Stimulated activated naive B cell treated with anti-CD40 and anti-IgM and Interleukin-4, amounts not matched to agents 10 μg/mL and 1 μg/mL and 100 μg/mL, for 72 hours (primary cell): ENCODE measurements around the gene CLEC2D.
"Not testable (repeated sequence)": the region's sequence is repeated elsewhere in the genome, so short reads cannot be mapped to it uniquely, and the experiment has no call there.

ENCODE experiments used
- ATAC-seq, 2 donors: fragments of 150-1000 bp; cut with Tn5 transposase; replicated peaks; 2 replicates each; pipeline ENCODE4 v1.10.0; 2021; ENCODE audit warnings: moderate library complexity in 1 of 2
- DNase-seq: peaks from one replicate; pipeline ENCODE4 v3.0.0; 2021
- H3K27ac Mint-ChIP-seq: one replicate; pipeline ENCODE4 v1.8.0; 2022; ENCODE audit warnings: mild to moderate bottlenecking, mixed read lengths
- H3K27me3 Mint-ChIP-seq, 2 donors: one replicate each; pipeline ENCODE4 v1.8.0; 2022; ENCODE audit warnings: mixed read lengths in 2 of 2
- H3K36me3 Mint-ChIP-seq, 2 donors: one replicate each; pipeline ENCODE4 v1.8.0; 2022; ENCODE audit warnings: mixed read lengths in 2 of 2, mild to moderate bottlenecking in 1 of 2
- H3K4me1 Mint-ChIP-seq, 2 donors: one replicate each; pipeline ENCODE4 v1.8.0; 2022; ENCODE audit warnings: mixed read lengths in 2 of 2, mild to moderate bottlenecking in 1 of 2
- H3K4me3 Mint-ChIP-seq, 2 donors: one replicate each; pipeline ENCODE4 v1.8.0; 2022; ENCODE audit warnings: mild to moderate bottlenecking in 2 of 2, mixed read lengths in 2 of 2, moderate library complexity in 1 of 2
- H3K9me3 Mint-ChIP-seq, 2 donors: one replicate each; pipeline ENCODE4 v1.8.0; 2022; ENCODE audit warnings: mixed read lengths in 2 of 2, mild to moderate bottlenecking in 1 of 2

The CLEC2D gene

DNA sequence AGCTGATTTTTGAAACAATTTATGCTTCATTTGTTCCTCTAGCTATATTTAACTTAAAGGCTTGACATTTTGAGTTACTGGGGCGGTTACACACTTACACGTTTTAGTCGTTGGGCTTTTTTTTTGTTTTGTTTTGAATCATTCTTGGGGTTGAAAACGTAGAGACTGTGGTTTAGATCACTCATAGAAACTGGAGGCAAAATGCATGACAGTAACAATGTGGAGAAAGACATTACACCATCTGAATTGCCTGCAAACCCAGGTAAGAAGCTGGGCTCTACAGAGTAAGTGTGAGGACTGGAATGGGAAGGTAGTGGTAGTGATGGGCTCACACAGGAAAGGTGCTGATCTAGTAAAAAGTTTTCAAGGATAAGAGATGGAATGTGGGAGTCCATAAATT, at the start of gene CLEC2D:
Gene CLEC2D (plus strand): TSS at position 180 of the 400 bp plus-strand sequence. CDS start 22 bp downstream, at position 202.
- Mint-ChIP-seq H3K4me1 (peaks cover 52 to 77% of the 10 kb centered on the region in 2 donors), H3K36me3 (peaks cover 58 to 68% of the 10 kb centered on the region in 2 donors), H3K27me3 (peaks cover 0 to 4% of the 10 kb centered on the region in 2 donors), H3K4me3 (peak within 1 kb of the TSS; percentile 83 to 88), H3K9me3 (no peaks in the 10 kb centered on the region), H3K27ac (peak within 1 kb of the TSS; percentile 98)
- DNase-seq (peak; percentile 61), ATAC-seq (peak; percentile 58 to 63)

DNA sequence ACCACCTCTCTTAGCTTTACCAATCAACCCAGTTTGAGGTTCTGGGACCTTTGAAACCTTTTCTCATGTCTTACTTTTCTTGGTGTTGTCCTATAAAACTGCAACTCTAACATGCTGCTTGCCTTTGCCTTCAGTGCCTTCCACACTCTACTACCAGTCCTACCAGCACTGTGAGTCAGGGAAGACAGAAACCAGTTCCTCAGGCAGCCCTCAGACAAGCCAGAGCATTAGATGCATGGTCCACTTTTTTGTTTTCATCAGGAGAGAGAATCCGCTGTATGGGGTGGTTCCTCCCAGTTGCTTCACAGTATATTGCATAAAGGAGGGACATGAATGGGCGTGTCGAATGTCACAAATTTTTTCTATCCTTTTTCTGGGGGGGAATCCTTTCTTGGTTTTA, 44.5 kb upstream of the CLEC2D start:
- ATAC-seq (no peak), DNase-seq (no peak)
- H3K9me3 Mint-ChIP-seq: peaks cover 8 to 9% of the 10 kb centered on the region in 2 donors
- no peak overlapping the region for H3K27ac Mint-ChIP-seq
- no peaks in the 10 kb centered on the region for H3K27me3 Mint-ChIP-seq
- H3K4me1 Mint-ChIP-seq: peaks cover 2 to 15% of the 10 kb centered on the region in 2 donors
- no peak overlapping the region for H3K4me3 Mint-ChIP-seq
- peaks cover 1 to 24% of the 10 kb centered on the region in 2 donors for H3K36me3 Mint-ChIP-seq

GRCh38 chr12:9626291-9626690, 43.2 kb upstream of the CLEC2D start:
- Mint-ChIP-seq H3K27me3 (no peaks in the 10 kb centered on the region), H3K9me3 (peaks cover 8 to 9% of the 10 kb centered on the region in 2 donors), H3K27ac (no peak overlapping the region), H3K4me3 (no peak overlapping the region), H3K36me3 (peaks cover 1 to 21% of the 10 kb centered on the region in 2 donors), H3K4me1 (peaks cover 2 to 16% of the 10 kb centered on the region in 2 donors)
- ATAC-seq: peak in 1 of 2 donors; percentile 43
- no peak for DNase-seq

GRCh38 chr12:9626821-9627220, 42.7 kb upstream of the CLEC2D start:
- H3K27ac Mint-ChIP-seq: no peak overlapping the region
- peaks cover 2 to 16% of the 10 kb centered on the region in 2 donors for H3K4me1 Mint-ChIP-seq
- peaks cover 8 to 9% of the 10 kb centered on the region in 2 donors for H3K9me3 Mint-ChIP-seq
- H3K4me3 Mint-ChIP-seq: no peak overlapping the region
- H3K36me3 Mint-ChIP-seq: peaks cover 1 to 21% of the 10 kb centered on the region in 2 donors
- DNase-seq (no peak), ATAC-seq (peak in 1 of 2 donors; percentile 34)
- H3K27me3 Mint-ChIP-seq: no peaks in the 10 kb centered on the region

- Mint-ChIP-seq H3K36me3 (peaks cover 9 to 20% of the 10 kb centered on the region in 2 donors), H3K27ac (no peak overlapping the region), H3K4me1 (peaks cover 27 to 63% of the 10 kb centered on the region in 2 donors), H3K9me3 (peaks cover 9 to 15% of the 10 kb centered on the region in 2 donors), H3K4me3 (no peak overlapping the region), H3K27me3 (no peaks in the 10 kb centered on the region)
- DNase-seq (no peak), ATAC-seq (no peak)
Measured at GRCh38 chr12:9632766-9633165, 36.7 kb upstream of the CLEC2D start.

GRCh38 chr12:9634177-9634803, 35.2 kb upstream of the CLEC2D start:
- Mint-ChIP-seq H3K4me1 (peaks cover 29 to 66% of the 10 kb centered on the region in 2 donors), H3K27ac (peak overlapping the region; percentile 53), H3K36me3 (peaks cover 9 to 14% of the 10 kb centered on the region in 2 donors), H3K4me3 (peak overlapping the region; percentile 11 to 44), H3K27me3 (no peaks in the 10 kb centered on the region), H3K9me3 (peaks cover 7 to 15% of the 10 kb centered on the region in 2 donors)
- ATAC-seq (peak; percentile 78 to 87), DNase-seq (peak; percentile 44)

DNA sequence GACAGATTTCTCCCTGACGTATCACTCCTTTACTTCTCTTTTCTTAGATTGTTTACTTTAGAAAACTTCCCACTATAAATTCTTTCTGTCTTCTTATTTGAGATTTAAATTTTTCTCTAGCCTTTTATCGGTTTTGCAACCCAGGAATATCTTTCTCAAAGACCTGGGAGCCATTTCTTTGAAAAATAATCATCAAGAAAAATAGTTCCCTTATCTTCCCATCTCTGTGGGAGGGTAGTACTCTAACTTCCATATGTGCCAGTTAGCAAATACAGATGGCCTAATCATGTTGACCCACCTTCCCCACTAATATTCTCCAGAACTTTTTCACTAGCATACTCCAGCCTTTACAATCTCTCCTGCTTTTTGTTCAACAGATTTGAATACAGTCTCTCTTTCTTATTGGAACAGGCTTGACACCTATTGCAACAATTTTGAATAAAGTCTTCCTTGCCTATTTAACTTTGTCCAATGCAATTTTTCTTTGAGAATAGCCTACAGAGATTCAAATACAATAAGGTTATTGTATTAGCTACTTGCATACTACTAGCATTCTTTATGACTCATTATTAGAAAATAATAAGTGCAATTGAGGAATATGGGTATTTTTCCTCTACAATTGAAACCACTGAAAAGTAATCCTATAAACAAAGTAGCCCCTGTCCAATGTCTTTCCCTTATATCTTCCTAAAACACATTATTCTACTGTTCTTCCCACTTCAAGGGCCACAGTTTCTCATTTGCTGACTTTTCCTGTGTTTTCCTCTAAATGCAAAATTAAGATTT, 34.4 kb upstream of the CLEC2D start:
- DNase-seq (no peak), ATAC-seq (peak in 1 of 2 donors; percentile 12)
- Mint-ChIP-seq H3K27ac (peak overlapping the region; percentile 65), H3K27me3 (no peaks in the 10 kb centered on the region), H3K4me1 (peaks cover 29 to 57% of the 10 kb centered on the region in 2 donors), H3K36me3 (peaks cover 9 to 14% of the 10 kb centered on the region in 2 donors), H3K9me3 (peaks cover 7 to 15% of the 10 kb centered on the region in 2 donors), H3K4me3 (peak overlapping the region; percentile 20 to 45)

DNA sequence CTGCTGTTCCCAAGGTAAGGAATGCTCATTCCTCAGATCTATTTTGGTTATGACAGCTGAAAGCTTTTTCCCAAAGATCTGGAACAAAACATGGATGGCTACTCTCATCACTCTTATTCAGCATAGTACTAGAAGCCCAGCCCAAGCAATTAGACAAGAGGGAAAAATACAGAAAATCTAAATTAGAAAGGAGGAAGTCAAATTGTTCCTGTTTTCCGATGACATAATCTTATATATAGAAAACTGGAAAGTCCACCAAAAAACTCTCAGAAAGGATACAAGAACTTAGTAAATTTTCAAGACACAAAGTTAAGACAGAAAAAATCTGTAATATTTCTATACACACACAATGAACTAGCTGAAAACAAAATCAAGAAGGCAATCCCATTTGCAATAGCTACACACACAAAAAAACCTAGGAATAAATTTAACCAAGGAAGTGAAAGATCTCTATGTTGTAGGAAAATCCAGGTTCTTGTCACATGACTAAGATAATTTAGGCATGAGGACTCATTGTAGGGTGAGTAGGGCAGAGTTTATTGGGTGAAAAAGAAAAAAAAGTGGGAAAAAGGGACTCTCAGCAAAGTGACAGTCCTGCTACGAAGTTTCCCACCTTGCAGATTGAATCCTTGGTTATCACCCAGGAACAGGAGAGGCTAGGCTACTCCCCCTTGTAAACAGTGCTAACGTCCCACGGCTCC, 33.2 kb upstream of the CLEC2D start:
- Mint-ChIP-seq H3K27me3 (no peaks in the 10 kb centered on the region), H3K4me3 (peak overlapping the region; percentile 50 to 60), H3K4me1 (peaks cover 32 to 55% of the 10 kb centered on the region in 2 donors), H3K27ac (peak overlapping the region; percentile 65), H3K9me3 (peaks cover 11 to 15% of the 10 kb centered on the region in 2 donors), H3K36me3 (peaks cover 12 to 21% of the 10 kb centered on the region in 2 donors)
- DNase-seq (no peak), ATAC-seq (peak in 1 of 2 donors; percentile 35)

GRCh38 chr12:9636851-9637206, 32.7 kb upstream of the CLEC2D start:
- Mint-ChIP-seq H3K9me3 (peaks cover 13 to 19% of the 10 kb centered on the region in 2 donors), H3K4me3 (no peak overlapping the region), H3K27me3 (no peaks in the 10 kb centered on the region), H3K36me3 (peaks cover 14 to 26% of the 10 kb centered on the region in 2 donors), H3K27ac (peak overlapping the region; percentile 65), H3K4me1 (peaks cover 34 to 60% of the 10 kb centered on the region in 2 donors)
- ATAC-seq: no peak
- no peak for DNase-seq

GRCh38 chr12:9640024-9640423, 29.5 kb upstream of the CLEC2D start:
- ATAC-seq (no peak), DNase-seq (no peak)
- H3K27ac Mint-ChIP-seq: no peak overlapping the region
- H3K36me3 Mint-ChIP-seq: peaks cover 14 to 34% of the 10 kb centered on the region in 2 donors
- no peak overlapping the region for H3K4me3 Mint-ChIP-seq
- peaks cover 41 to 60% of the 10 kb centered on the region in 2 donors for H3K4me1 Mint-ChIP-seq
- no peaks in the 10 kb centered on the region for H3K27me3 Mint-ChIP-seq
- H3K9me3 Mint-ChIP-seq: peaks cover 13 to 28% of the 10 kb centered on the region in 2 donors

- peak overlapping the region in 1 of 2 donors; percentile 64 for H3K4me3 Mint-ChIP-seq
- no peak for DNase-seq
- no peak overlapping the region for H3K27ac Mint-ChIP-seq
- no peaks in the 10 kb centered on the region for H3K27me3 Mint-ChIP-seq
- H3K4me1 Mint-ChIP-seq: peaks cover 31 to 51% of the 10 kb centered on the region in 2 donors
- H3K9me3 Mint-ChIP-seq: peaks cover 9 to 18% of the 10 kb centered on the region in 2 donors
- H3K36me3 Mint-ChIP-seq: peaks cover 10 to 25% of the 10 kb centered on the region in 2 donors
- peak in 1 of 2 donors; percentile 59 for ATAC-seq
Measured at GRCh38 chr12:9642606-9643265, 26.8 kb upstream of the CLEC2D start.

- no peaks in the 10 kb centered on the region for H3K27me3 Mint-ChIP-seq
- H3K4me3 Mint-ChIP-seq: no peak overlapping the region
- peak overlapping the region; percentile 57 for H3K27ac Mint-ChIP-seq
- DNase-seq (no peak), ATAC-seq (no peak)
- peaks cover 9 to 18% of the 10 kb centered on the region in 2 donors for H3K9me3 Mint-ChIP-seq
- H3K4me1 Mint-ChIP-seq: peaks cover 31 to 47% of the 10 kb centered on the region in 2 donors
- H3K36me3 Mint-ChIP-seq: peaks cover 10 to 25% of the 10 kb centered on the region in 2 donors
Measured at GRCh38 chr12:9643266-9643660, 26.2 kb upstream of the CLEC2D start.

GRCh38 chr12:9644985-9645551, 24.4 kb upstream of the CLEC2D start:
- peaks cover 9 to 18% of the 10 kb centered on the region in 2 donors for H3K9me3 Mint-ChIP-seq
- not testable (repeated sequence) for H3K4me3 Mint-ChIP-seq, DNase-seq, H3K27me3 Mint-ChIP-seq, ATAC-seq
- peaks cover 31 to 50% of the 10 kb centered on the region in 2 donors for H3K4me1 Mint-ChIP-seq
- H3K36me3 Mint-ChIP-seq: peaks cover 14 to 35% of the 10 kb centered on the region in 2 donors
- H3K27ac Mint-ChIP-seq: peak overlapping the region; percentile 73
